SK-N-SH (cell line): ENCODE measurements around the gene EPB41L1.

ENCODE experiments used
- CTCF ChIP-seq: fragments of 200-600 bp; sonication (generic); IDR thresholded peaks from 2 replicates; pipeline ENCODE4 v1.6.1; 2017; ENCODE audit warnings: antibody characterized with exemption, mild to moderate bottlenecking, moderate library complexity
- EZH2phosphoT487 ChIP-seq: fragments of 200-600 bp; sonication (generic); IDR thresholded peaks from 2 replicates; pipeline ENCODE4 v1.6.1; 2017; ENCODE audit warnings: low read depth, mixed run types, mild to moderate bottlenecking, antibody characterized with exemption, moderate library complexity, borderline replicate concordance
- FOXM1 ChIP-seq: IDR thresholded peaks from 2 replicates; pipeline ENCODE4 v1.4.0; 2012; ENCODE audit warnings: low read depth, mild to moderate bottlenecking
- GABPA ChIP-seq: IDR thresholded peaks from 2 replicates; pipeline ENCODE4 v1.4.0; 2012; ENCODE audit warnings: low read depth, mild to moderate bottlenecking
- MAX ChIP-seq: IDR thresholded peaks from 2 replicates; pipeline ENCODE4 v1.4.0; 2012; ENCODE audit warnings: low read depth
- MEF2A ChIP-seq: IDR thresholded peaks from 2 replicates; pipeline ENCODE4 v1.4.0; 2012; ENCODE audit warnings: low read depth, borderline replicate concordance
- MXI1 ChIP-seq: IDR thresholded peaks from 2 replicates; pipeline ENCODE4 v1.6.1; 2012; ENCODE audit warnings: mild to moderate bottlenecking, low read depth, low read length, improper control_type of control experiment
- RFX5 ChIP-seq: IDR thresholded peaks from 2 replicates; pipeline ENCODE4 v1.6.1; 2012; ENCODE audit warnings: mild to moderate bottlenecking, improper control_type of control experiment, low read length
- TAF1 ChIP-seq: IDR thresholded peaks from 2 replicates; pipeline ENCODE4 v1.6.1; 2012; ENCODE audit warnings: low read depth, mild to moderate bottlenecking, low read length, moderate library complexity, borderline replicate concordance
- TEAD4 ChIP-seq: IDR thresholded peaks from 2 replicates; pipeline ENCODE4 v1.4.0; 2012; ENCODE audit warnings: mild to moderate bottlenecking, borderline replicate concordance; ENCODE audit not compliant: insufficient read depth
- USF2 ChIP-seq: fragments of 150-350 bp; IDR thresholded peaks from 2 replicates; pipeline ENCODE4 v1.6.1; 2017; ENCODE audit warnings: antibody characterized with exemption, low read length, low read depth, borderline replicate concordance
- ZBTB33 ChIP-seq: IDR thresholded peaks from 2 replicates; pipeline ENCODE4 v1.4.0; 2012; ENCODE audit warnings: low read depth, borderline replicate concordance

- TF ChIP-seq USF2 (no peak), MXI1 (no peak), FOXM1 (no peak), TAF1 (no peak), RFX5 (no peak), ZBTB33 (no peak), EZH2phosphoT487 (no peak), TEAD4 (no peak), CTCF (no peak), GABPA (no peak), MEF2A (no peak), MAX (no peak)
Observed at GRCh38 chr20:36150847-36151539, 3.5 kb upstream of the EPB41L1 start.
